KMS-11 (cell line): ENCODE measurements around the gene ANKS6.

Source experiments
- H2AFZ ChIP-seq: fragments of 200-600 bp; sonication (generic); 2 replicates; pipeline ENCODE4 v1.6.1; 2016; ENCODE audit warnings: antibody characterized with exemption, mixed run types, low read depth
- H3K27ac ChIP-seq: fragments of 200-600 bp; sonication (generic); 2 replicates; pipeline ENCODE4 v1.6.1; 2016; ENCODE audit warnings: mild to moderate bottlenecking, mixed run types
- H3K27me3 ChIP-seq: fragments of 200-600 bp; sonication (generic); 2 replicates; pipeline ENCODE4 v1.6.1; 2017; ENCODE audit warnings: mild to moderate bottlenecking, low read depth, mixed run types, moderate library complexity; ENCODE audit not compliant: insufficient read depth
- H3K36me3 ChIP-seq: fragments of 200-600 bp; sonication (generic); 2 replicates; pipeline ENCODE4 v1.6.1; 2017; ENCODE audit warnings: mild to moderate bottlenecking, mixed run types; ENCODE audit not compliant: insufficient read depth
- H3K4me1 ChIP-seq: fragments of 200-600 bp; sonication (generic); 2 replicates; pipeline ENCODE4 v1.6.1; 2016; ENCODE audit warnings: mild to moderate bottlenecking, low read depth, mixed run types; ENCODE audit not compliant: poor library complexity, severe bottlenecking
- H3K4me2 ChIP-seq: fragments of 200-600 bp; sonication (generic); 2 replicates; pipeline ENCODE4 v1.7.0; 2016; ENCODE audit warnings: mild to moderate bottlenecking, mixed run types
- H3K4me3 ChIP-seq: fragments of 200-600 bp; sonication (generic); IDR thresholded peaks from 2 replicates; pipeline ENCODE4 v1.6.1; 2017; ENCODE audit warnings: low read depth, low read length, mixed read lengths; ENCODE audit not compliant: insufficient read depth
- H3K79me2 ChIP-seq: fragments of 200-600 bp; sonication (generic); 2 replicates; pipeline ENCODE4 v1.6.1; 2016; ENCODE audit warnings: low read depth, mixed run types; ENCODE audit not compliant: insufficient read depth
- H3K9ac ChIP-seq: fragments of 200-600 bp; sonication (generic); 2 replicates; pipeline ENCODE4 v1.6.1; 2016; ENCODE audit warnings: mild to moderate bottlenecking, mixed run types
- H4K20me1 ChIP-seq: fragments of 200-600 bp; sonication (generic); 2 replicates; pipeline ENCODE4 v1.6.1; 2016; ENCODE audit warnings: mild to moderate bottlenecking, mixed run types; ENCODE audit not compliant: insufficient read depth
- CTCF ChIP-seq: fragments of 200-600 bp; sonication (generic); conservative IDR thresholded peaks from 2 replicates; pipeline ENCODE4 v1.6.1; 2017; ENCODE audit warnings: low read depth, mild to moderate bottlenecking, antibody characterized with exemption, low read length, moderate library complexity, mixed read lengths

Gene ANKS6

GRCh38 chr9:98728500-98728899 lies 67.9 kb downstream of the ANKS6 start:
- Histone ChIP-seq H3K4me2 (no peak overlapping the region), H3K9ac (no peak overlapping the region), H3K36me3 (no peaks in the 10 kb centered on the region), H3K27ac (no peak overlapping the region), H3K4me1 (no peaks in the 10 kb centered on the region), H4K20me1 (no peaks in the 10 kb centered on the region), H3K79me2 (no peaks in the 10 kb centered on the region), H2AFZ (no peak overlapping the region), H3K27me3 (no peaks in the 10 kb centered on the region), H3K4me3 (no peak overlapping the region)
- TF ChIP-seq CTCF = no peak

- no peaks in the 10 kb centered on the region for H3K4me1 ChIP-seq
- H3K27me3 ChIP-seq = no peaks in the 10 kb centered on the region
- no peaks in the 10 kb centered on the region for H3K79me2 ChIP-seq
- H2AFZ ChIP-seq = no peak overlapping the region
- no peaks in the 10 kb centered on the region for H3K36me3 ChIP-seq
- H3K9ac ChIP-seq = no peak overlapping the region
- H3K27ac ChIP-seq = no peak overlapping the region
- no peak for TF ChIP-seq CTCF
- H3K4me3 ChIP-seq = no peak overlapping the region
- no peak overlapping the region for H3K4me2 ChIP-seq
- H4K20me1 ChIP-seq = no peaks in the 10 kb centered on the region
Measured at GRCh38 chr9:98727428-98727827, 68.9 kb downstream of the ANKS6 start.

- Histone ChIP-seq H3K9ac (no peak overlapping the region), H3K4me2 (no peak overlapping the region), H3K4me3 (no peak overlapping the region), H4K20me1 (no peaks in the 10 kb centered on the region), H2AFZ (no peak overlapping the region), H3K27me3 (no peaks in the 10 kb centered on the region), H3K79me2 (no peaks in the 10 kb centered on the region), H3K36me3 (no peaks in the 10 kb centered on the region), H3K4me1 (no peaks in the 10 kb centered on the region), H3K27ac (no peak overlapping the region)
- no peak for TF ChIP-seq CTCF
Measured at GRCh38 chr9:98726735-98727134, 69.6 kb downstream of the ANKS6 start.

DNA sequence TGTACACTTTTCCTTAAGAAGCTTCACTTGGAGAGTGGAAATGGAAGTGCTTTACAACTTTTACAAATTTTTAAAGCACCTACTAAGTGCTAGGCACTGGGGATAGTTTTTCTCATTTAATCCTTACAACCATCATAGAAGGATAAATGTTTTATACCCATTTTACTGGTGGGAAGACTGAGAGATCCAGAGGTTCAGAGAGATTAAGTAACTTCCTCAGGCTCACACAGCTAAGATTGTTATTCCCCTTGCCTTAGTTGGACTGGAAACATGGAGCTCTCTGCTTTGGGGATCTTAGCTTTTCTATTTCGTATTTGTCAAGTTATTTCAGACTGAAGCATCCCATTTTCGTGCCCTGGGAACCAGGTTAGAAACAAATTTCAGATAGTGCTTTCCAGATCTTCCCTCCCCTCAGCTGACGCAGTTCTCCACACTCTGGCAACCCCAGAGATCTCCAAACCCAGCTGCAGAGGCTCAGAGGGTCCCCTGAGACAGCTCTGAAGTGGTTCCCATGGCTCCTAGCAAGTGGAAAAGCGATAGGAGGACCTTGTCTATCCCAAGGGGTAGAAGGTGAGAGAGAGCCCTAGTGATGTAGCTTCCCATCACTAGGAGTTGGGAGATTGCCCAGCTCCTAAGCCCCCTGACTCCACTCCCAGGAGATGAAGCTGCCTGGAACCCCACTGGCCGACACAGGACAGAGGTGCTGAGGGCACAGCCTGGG lies 71.4 kb downstream of the ANKS6 start:
- Histone ChIP-seq H3K4me1 (no peaks in the 10 kb centered on the region), H3K79me2 (no peaks in the 10 kb centered on the region), H3K9ac (no peak overlapping the region), H3K4me2 (no peak overlapping the region), H3K27ac (no peak overlapping the region), H2AFZ (no peak overlapping the region), H3K36me3 (no peaks in the 10 kb centered on the region), H3K27me3 (no peaks in the 10 kb centered on the region), H4K20me1 (no peaks in the 10 kb centered on the region), H3K4me3 (no peak overlapping the region)
- TF ChIP-seq CTCF = no peak
